Subcutaneous adipose tissue (tissue), 4 donors: ENCODE results near the gene SMIM13. TPM values are rescaled to one million over a fixed set of nuclear protein-coding genes. Genes with fewer than 3 reads are reported as not detected.

Experiments
- total RNA-seq, 4 donors: library from RNA; depleted of rRNA; stranded (reverse); fragments of >200 nt; gene quantifications; one replicate each; pipeline ENCODE4 v1.1.0, GENCODE V29; 2016
- TF ChIP-seq, protein P1 (sequence below): fragments of 450-650 bp; IDR thresholded peaks from one replicate; pipeline ENCODE4 v1.5.1; 2016; ENCODE audit warnings: low read depth, mild to moderate bottlenecking, control low read depth, antibody characterized with exemption, moderate library complexity

Gene SMIM13
- total RNA-seq, 4 donors from 2014 or later: 4.0 to 9.9 (median 6.7) TPM

DNA sequence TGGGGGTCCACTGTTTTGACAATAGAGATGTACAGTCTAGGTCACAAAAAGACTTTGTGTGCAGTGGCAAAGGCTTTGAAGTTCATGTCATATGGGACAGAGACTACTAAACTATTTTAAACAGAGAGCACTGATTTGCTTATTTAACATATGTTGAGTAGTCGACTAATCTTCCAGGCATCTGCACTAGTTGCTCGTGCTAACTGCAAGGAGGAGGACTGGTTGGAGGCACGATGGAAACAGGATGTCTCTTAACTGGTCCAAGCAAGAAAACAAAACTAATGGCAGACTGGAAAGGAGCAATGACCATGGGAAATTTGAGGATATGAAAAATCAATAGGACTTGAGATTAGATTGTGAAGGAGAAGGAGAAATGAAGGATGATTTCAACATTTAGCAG lies 46.4 kb downstream of the SMIM13 start:
- TF ChIP-seq, protein P1, sequence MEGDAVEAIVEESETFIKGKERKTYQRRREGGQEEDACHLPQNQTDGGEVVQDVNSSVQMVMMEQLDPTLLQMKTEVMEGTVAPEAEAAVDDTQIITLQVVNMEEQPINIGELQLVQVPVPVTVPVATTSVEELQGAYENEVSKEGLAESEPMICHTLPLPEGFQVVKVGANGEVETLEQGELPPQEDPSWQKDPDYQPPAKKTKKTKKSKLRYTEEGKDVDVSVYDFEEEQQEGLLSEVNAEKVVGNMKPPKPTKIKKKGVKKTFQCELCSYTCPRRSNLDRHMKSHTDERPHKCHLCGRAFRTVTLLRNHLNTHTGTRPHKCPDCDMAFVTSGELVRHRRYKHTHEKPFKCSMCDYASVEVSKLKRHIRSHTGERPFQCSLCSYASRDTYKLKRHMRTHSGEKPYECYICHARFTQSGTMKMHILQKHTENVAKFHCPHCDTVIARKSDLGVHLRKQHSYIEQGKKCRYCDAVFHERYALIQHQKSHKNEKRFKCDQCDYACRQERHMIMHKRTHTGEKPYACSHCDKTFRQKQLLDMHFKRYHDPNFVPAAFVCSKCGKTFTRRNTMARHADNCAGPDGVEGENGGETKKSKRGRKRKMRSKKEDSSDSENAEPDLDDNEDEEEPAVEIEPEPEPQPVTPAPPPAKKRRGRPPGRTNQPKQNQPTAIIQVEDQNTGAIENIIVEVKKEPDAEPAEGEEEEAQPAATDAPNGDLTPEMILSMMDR: no peak

DNA sequence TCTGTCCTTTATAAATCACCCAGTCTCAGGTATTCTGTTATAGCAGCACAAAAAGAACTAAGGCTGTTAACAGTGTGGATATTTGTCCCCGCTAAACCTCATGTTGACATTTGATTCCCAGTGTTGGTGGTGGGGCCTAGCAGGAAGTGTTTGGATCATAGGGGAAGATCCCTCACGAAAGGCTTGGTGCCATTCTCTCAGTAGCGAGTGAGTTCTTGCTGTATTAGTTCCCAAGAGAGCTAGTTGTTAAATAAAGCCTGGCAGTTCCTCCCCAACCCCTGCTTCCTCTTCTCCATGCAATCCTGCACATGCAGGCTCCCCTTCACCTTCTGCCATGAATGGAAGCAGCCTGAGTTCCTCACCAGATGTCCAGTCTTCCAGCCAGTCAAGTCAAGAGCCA lies 47.7 kb downstream of the SMIM13 start:
- TF ChIP-seq, protein P1: no peak

DNA sequence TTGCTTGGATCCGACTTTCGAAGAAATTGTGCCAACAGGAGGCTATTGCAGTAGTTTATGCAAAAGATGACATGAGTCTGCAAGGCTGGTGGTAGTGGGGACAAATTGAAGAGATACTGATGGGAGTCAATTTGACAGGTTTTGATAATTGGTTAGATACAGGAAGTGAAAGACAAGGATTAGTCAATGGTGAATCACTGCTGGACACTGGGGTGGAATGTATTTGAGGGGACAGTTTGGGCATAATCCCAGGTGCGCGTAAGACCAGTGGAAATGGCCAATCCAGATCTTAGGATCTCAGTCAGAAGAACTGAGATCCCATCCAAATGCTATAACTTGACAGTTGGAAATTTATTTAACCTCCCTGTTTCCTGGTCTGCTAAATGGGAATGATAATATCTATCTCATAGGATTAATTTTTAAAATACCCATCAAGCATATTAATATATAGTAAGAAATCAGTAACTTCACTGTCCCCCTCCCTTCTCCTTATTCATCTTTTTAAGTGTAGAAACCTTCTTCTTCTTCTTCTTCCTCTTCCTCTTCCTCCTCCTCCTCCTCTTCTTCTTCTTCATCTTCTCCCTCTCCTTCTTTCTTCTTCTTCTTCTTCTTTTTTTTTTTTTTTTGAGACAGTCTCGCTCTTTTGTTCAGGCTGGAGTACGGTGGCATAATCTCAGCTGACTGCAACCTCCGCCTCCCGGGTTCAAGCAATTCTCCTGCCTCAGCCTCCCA lies 48.8 kb downstream of the SMIM13 start:
- TF ChIP-seq, protein P1: no peak

DNA sequence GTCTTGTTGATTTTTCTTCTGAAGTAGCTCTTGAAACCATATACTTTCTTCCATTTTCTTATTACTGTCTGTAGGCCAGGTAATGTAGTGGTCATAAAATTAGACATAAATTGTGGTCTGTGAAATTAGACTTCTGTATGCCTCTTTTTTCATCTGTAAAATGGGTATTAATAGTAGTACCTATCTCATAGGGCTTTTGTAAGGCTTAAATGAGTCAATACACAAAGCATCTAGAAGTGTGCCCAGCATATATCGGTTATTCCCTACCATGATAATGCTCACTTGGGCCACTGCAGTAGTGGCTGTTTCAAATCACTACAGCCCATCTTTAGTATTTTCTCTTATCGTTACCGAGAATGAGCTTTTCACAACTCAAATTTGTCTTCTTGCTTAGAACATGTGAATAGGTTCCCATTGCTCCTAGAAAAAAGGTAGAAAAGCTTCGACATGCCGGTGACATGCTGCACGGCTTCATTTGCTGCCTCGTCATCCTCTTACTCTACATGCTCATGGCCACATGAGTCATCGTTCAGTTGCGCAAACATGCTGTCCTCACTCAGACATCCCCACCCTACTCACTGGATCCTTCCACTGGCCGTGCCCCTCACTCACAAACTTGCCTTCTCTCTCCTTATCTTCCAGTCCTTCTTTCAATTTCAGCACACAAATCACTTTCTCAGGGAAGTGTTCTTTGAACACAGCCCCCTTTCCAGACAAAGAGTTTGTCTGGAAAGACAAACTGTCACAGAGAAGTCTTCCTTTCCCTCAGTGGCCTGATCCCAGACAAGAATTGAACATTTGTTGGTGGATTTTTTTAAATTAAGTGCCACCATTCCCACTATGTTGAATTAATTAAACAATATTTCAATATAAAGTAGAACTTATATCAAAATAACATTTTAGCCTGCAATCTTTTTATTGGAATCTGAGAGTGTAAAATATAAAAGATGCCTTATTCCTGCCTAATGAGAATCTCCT lies 50.0 kb downstream of the SMIM13 start:
- TF ChIP-seq, protein P1: no peak

DNA sequence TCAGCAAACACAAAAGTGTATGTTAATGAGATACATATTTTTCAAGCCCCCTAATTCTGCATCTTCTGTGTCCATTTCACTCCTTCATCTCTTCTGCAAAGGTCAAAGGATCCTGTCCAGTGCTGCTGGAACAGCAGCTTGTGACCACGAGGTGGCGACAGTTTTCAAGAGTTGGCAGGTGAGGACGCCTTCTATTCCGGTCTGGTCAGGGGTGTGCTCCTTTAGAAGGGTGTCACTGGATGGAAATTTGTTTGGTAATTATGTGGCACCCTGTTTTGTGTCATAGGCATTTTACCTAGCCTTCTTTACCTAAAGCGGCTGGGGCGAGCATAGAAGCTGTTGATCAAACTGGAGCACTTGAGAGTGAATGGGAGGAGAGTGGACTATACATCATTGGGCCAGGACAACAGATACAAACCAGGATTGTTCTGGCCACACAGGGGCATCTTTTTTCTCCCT lies 50.8 kb downstream of the SMIM13 start:
- TF ChIP-seq, protein P1: no peak

DNA sequence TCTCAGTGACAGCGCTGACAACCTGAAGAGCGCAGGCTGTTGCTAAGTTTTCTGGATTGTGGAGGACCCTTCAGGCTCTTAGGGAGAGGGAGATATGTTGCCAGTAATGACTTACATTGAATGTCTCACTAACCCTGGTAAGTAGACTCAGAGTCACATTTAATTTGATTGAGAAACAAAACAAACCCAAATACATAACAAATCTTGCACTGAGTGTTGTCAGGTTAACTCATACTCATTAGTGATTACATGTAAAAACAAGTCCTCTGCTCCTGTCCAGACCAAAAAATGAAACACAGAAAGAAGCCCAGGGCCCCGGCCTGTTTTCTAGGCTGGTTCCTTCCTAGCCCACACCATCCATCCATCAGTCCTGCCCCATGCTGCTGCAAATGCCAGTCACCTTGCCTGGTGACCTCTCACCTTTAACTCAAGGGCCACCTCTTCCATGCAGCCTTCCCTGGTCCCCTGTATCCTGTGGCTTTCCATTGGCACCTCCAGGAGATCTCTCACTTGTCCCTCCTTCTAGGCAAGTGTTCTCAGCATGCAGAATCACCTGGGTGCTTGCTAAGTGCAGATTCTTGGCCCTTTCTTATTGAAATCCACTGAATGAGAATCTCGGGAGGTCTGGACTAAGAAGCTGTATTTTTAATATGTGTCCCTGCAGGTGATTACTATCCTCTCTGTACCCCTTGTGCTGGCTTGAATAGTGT lies 52.6 kb downstream of the SMIM13 start:
- TF ChIP-seq, protein P1: no peak
